Common myeloid progenitor, CD34-positive (primary cell): Measurements from ENCODE around the gene SLC26A5.

Source experiments
- CTCF ChIA-PET: fragments of 350-600 bp; sonication (Branson Sonifier 250); formaldehyde crosslinking; loops from one replicate; lab custom pipeline; 2021; ENCODE audit warnings: antibody characterized with exemption; lab: Charles Lee
- POLR2A ChIA-PET: fragments of 350-600 bp; sonication (Branson Sonifier 250); formaldehyde crosslinking; loops from one replicate; lab custom pipeline; 2021; ENCODE audit warnings: antibody characterized with exemption; lab: Charles Lee
- DNase-seq, 3 donors: peaks; one replicate each; pipeline versions ENCODE4 v3.0.0 to v3.0.0-alpha.2; 2013
- H3K27ac ChIP-seq, 2 experiments: 1 replicate in 1 of 2; 2 replicates in 1 of 2; pipeline ENCODE4 v1.7.0; 2013; ENCODE audit warnings: inconsistent platforms in 2 of 2, low read length in 2 of 2, mild to moderate bottlenecking in 2 of 2, low read depth in 1 of 2, moderate library complexity in 1 of 2; ENCODE audit not compliant: severe bottlenecking in 2 of 2, insufficient read depth in 1 of 2, poor library complexity in 1 of 2
- H3K27me3 ChIP-seq, 5 experiments: replicated peaks in 2 of 5; 1 replicate in 3 of 5; 2 replicates in 2 of 5; pipeline versions ENCODE4 v1.6.1 to v1.7.0; 2013; ENCODE audit warnings: low read length in 4 of 5, mild to moderate bottlenecking in 2 of 5, moderate library complexity in 2 of 5, inconsistent platforms in 1 of 5; ENCODE audit not compliant: insufficient read depth in 5 of 5, control insufficient read depth in 4 of 5
- H3K36me3 ChIP-seq, 4 experiments: 1 replicate in 2 of 4; 2 replicates in 2 of 4; pipeline versions ENCODE4 v1.6.1 to v1.7.0; 2013; ENCODE audit warnings: low read length in 3 of 4, control low read depth in 1 of 4, mild to moderate bottlenecking in 1 of 4; ENCODE audit not compliant: control insufficient read depth in 4 of 4, insufficient read depth in 4 of 4
- H3K4me1 ChIP-seq, 4 experiments: 1 replicate in 3 of 4; 2 replicates in 1 of 4; pipeline versions ENCODE4 v1.6.1 to v1.7.1; 2013; ENCODE audit warnings: low read length in 3 of 4, mild to moderate bottlenecking in 3 of 4, control low read depth in 1 of 4, inconsistent platforms in 1 of 4, moderate library complexity in 1 of 4; ENCODE audit not compliant: control insufficient read depth in 4 of 4, insufficient read depth in 4 of 4; ENCODE audit errors: control extremely low read depth in 1 of 4
- H3K4me3 ChIP-seq, 7 experiments: 1 replicate in 4 of 7; 2 replicates in 3 of 7; pipeline versions ENCODE4 v1.5.1 to v1.7.0; 2013; ENCODE audit warnings: mild to moderate bottlenecking in 7 of 7, low read length in 6 of 7, moderate library complexity in 6 of 7, inconsistent platforms in 2 of 7, low read depth in 2 of 7, control low read depth in 1 of 7; ENCODE audit not compliant: insufficient read depth in 4 of 7, control insufficient read depth in 1 of 7; ENCODE audit errors: extremely low read depth in 1 of 7
- H3K9me3 ChIP-seq, 5 experiments: 1 replicate in 4 of 5; 2 replicates in 1 of 5; pipeline versions ENCODE4 v1.6.1 to v1.7.1; 2013; ENCODE audit warnings: low read length in 4 of 5, mild to moderate bottlenecking in 2 of 5, inconsistent platforms in 1 of 5, low read depth in 1 of 5, moderate library complexity in 1 of 5; ENCODE audit not compliant: control insufficient read depth in 4 of 5, insufficient read depth in 2 of 5; ENCODE audit errors: control extremely low read depth in 1 of 5
- WGBS: methylation state at CpG from one replicate; pipeline ENCODE4 v1.1.5; 2013; ENCODE audit not compliant: insufficient coverage; 5-methylcytosine and 5-hydroxymethylcytosine counted together

The SLC26A5 gene

DNA sequence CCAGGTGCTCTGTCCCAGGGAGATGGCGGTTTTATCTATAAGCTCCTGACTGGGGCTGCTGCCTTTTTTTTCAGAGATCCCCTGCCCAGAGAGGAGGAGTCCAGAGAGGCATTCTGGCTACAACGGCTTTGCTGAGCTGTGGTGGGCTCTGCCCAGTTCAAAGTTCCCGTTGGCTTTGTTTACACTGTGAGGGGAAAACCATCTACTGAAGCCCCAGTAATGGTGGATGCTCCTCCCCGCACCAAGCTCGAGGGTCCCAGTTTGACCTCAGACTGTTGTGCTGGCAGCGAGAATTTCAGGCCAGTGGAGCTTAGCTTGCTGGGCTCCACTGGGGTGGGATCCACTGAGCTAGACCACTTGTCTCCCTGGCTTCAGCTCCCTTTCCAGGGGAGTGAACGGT is 16.4 kb upstream of the SLC26A5 start:
- Histone ChIP-seq H3K4me1 (no peaks in the 10 kb centered on the region), H3K4me3 (no peak overlapping the region), H3K9me3 (no peaks in the 10 kb centered on the region), H3K27me3 (peaks cover 0 to 5% (median 0%) of the 10 kb centered on the region in 5 experiments), H3K27ac (no peak overlapping the region), H3K36me3 (no peaks in the 10 kb centered on the region)
- ChIA-PET POLR2A (no interaction called here), CTCF (no interaction called here)
- no peak for DNase-seq
- 87% methylated on average over 7 of the region's 7 CpGs for WGBS

GRCh38 chr7:103447073-103447960 is 1.3 kb upstream of the SLC26A5 start:
- H3K27ac ChIP-seq: no peak overlapping the region
- WGBS: 29% methylated on average over 6 of the region's 17 CpGs
- H3K4me1 ChIP-seq: peaks cover 0 to 18% (median 13%) of the 10 kb centered on the region in 4 experiments
- no peaks in the 10 kb centered on the region for H3K9me3 ChIP-seq
- POLR2A ChIA-PET: no interaction called here
- peak; percentile 66 to 77 (median 76) for DNase-seq
- no peaks in the 10 kb centered on the region for H3K36me3 ChIP-seq
- CTCF ChIA-PET: interaction anchor here (0.6 to 1.3 kb wide), 2 partner anchors 70 to 712 kb away, joined by 3 read pairs; no protein-coding TSS in a partner anchor
- H3K4me3 ChIP-seq: no peak overlapping the region
- H3K27me3 ChIP-seq: peaks cover 15 to 58% (median 40%) of the 10 kb centered on the region in 5 experiments

DNA sequence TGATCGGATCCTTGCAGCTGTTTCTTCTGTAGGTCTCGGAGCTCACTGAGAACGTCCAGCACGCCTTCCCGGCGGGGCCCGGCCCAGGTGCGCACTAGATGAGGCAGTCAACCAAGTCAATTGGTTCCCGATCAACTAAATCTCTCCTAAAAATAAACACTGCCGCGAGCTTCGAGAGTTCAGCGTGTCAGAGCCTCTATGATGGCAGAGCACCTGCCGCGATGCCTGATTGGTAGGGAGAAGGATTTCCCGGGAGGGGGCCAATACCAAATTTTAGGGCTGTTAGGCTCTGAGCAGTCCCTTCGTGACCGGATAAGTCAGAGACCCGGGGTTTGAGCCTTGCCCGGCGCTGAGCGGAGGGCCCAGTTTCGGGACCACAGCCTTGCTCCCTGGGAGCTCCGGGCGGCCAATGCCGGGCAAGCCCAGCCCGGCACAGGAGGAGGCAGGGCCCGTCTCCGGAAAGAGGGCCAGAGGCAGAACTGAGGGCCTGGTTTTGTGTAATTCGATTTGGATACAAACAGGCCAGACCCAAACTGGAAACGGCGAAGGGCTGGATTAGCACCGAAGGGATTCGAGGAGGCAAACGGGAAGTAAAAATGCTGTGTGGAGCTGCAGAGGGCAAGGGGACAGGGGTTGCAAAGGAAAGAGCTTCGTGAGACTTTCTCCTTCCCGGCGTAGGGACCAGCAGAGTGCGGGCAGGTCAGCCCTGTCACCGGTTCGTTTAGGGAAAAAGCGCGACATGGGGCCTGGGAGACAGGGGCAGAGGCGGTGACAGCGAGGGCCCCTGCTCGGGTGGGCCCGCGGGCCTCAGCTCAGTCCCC is 569 bp downstream of the SLC26A5 start:
- ChIA-PET CTCF (interaction anchor here (1.3 kb wide), 1 partner anchor 714 kb away, joined by 3 read pairs; no protein-coding TSS in a partner anchor), POLR2A (no interaction called here)
- peaks cover 17 to 66% (median 44%) of the 10 kb centered on the region in 5 experiments for H3K27me3 ChIP-seq
- H3K4me3 ChIP-seq: peak overlapping the region; percentile 9 to 70 (median 55)
- H3K27ac ChIP-seq: no peak overlapping the region
- H3K4me1 ChIP-seq: peaks cover 0 to 18% (median 13%) of the 10 kb centered on the region in 4 experiments
- DNase-seq: peak in 2 of 3 donors; percentile 31 to 48
- H3K36me3 ChIP-seq: no peaks in the 10 kb centered on the region
- WGBS: 5% methylated on average over 41 of the region's 48 CpGs
- no peaks in the 10 kb centered on the region for H3K9me3 ChIP-seq

- no peak overlapping the region for H3K4me3 ChIP-seq
Measured at GRCh38 chr7:103439661-103440060, 6.3 kb downstream of the SLC26A5 start.

GRCh38 chr7:103437623-103438022 is 8.4 kb downstream of the SLC26A5 start:
- DNase-seq: no peak
- Histone ChIP-seq H3K4me1 (peaks cover 0 to 6% (median 2%) of the 10 kb centered on the region in 4 experiments), H3K4me3 (no peak overlapping the region), H3K27me3 (peaks cover 2 to 13% (median 6%) of the 10 kb centered on the region in 5 experiments), H3K9me3 (peaks cover 0 to 3% (median 0%) of the 10 kb centered on the region in 5 experiments), H3K27ac (no peak overlapping the region), H3K36me3 (no peaks in the 10 kb centered on the region)
- ChIA-PET CTCF (no interaction called here), POLR2A (no interaction called here)
- 100% methylated on average over 1 of the region's 1 CpG for WGBS

More at GRCh38 chr7:103439661-103440060, 6.3 kb downstream of the SLC26A5 start:
- no peak for DNase-seq
- Histone ChIP-seq H3K4me1 (no peaks in the 10 kb centered on the region), H3K27me3 (peaks cover 4 to 34% (median 21%) of the 10 kb centered on the region in 5 experiments), H3K36me3 (no peaks in the 10 kb centered on the region), H3K9me3 (peaks cover 0 to 2% (median 0%) of the 10 kb centered on the region in 5 experiments), H3K27ac (no peak overlapping the region)
- ChIA-PET CTCF (no interaction called here), POLR2A (no interaction called here)
- 86% methylated on average over 8 of the region's 8 CpGs for WGBS

DNA sequence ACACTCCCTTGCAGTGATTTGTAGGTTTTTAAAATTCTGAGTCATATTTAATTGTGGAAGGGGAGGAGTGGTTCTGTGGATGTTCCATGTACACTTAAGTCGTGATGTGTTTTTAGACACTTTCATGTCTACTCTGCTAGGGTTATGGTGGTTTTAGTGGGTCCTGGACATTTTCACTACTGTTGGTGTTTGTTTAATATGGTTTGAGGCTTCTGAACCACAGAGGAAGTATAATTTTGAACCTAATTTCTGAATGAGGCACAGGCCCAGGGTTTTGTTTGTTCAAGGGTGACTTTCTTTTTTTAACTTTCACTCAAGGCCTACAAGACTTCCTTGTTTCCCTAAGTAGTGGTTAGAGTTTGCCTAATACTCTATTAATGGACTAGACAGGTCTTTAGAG is 13.3 kb downstream of the SLC26A5 start:
- WGBS: 0% methylated on average over 1 of the region's 1 CpG
- POLR2A ChIA-PET: no interaction called here
- CTCF ChIA-PET: no interaction called here

More for the DNA sequence above, 13.3 kb downstream of the SLC26A5 start:
- H3K36me3 ChIP-seq: no peaks in the 10 kb centered on the region
- no peak overlapping the region for H3K27ac ChIP-seq
- peak in 2 of 3 donors; percentile 53 to 58 for DNase-seq
- peaks cover 0 to 3% (median 0%) of the 10 kb centered on the region in 5 experiments for H3K9me3 ChIP-seq
- H3K4me1 ChIP-seq: peaks cover 0 to 6% (median 3%) of the 10 kb centered on the region in 4 experiments
- no peak overlapping the region for H3K4me3 ChIP-seq
- peaks cover 0 to 4% (median 0%) of the 10 kb centered on the region in 5 experiments for H3K27me3 ChIP-seq
